GM18868 (cell line): ENCODE measurements around the gene MEA1.
"Not testable (repeated sequence)": the region's sequence is repeated elsewhere in the genome, so short reads cannot be mapped to it uniquely, and the experiment has no call there.

Experiments used
- ATAC-seq: cut with Tn5 transposase; IDR thresholded peaks from one replicate; pipeline ENCODE4 v1.9.1; 2021; ENCODE audit warnings: mild to moderate bottlenecking, moderate library complexity; ENCODE audit not compliant: unreplicated experiment

The MEA1 gene

DNA sequence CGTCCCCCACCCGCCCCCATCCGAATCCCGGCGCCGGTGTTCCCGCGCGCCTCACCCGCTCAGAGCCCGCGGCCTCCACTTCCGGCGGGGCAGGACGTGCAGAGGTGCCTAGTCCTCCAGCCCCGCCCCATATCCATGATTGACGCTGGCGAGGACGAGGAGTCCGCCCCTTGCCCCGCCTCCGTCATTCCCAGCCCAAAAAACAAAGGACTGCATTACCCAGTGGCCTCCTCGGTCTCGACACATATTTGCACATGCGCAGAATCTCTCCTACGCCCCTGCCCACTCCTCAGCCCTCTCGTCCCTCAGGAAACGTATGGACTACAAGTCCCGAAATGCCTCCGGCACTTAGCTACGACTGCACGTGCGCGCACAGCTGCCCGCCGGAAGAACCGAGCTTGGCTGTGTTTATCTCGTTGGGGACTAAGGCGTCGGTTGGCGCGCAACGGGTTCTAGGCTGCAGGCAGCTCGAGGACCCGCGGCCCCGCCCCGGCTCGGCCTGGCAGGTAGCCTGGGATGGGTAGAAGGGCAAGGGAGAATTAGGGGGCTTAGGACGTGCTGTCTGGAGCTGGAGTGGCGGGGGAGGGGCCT is at the start of gene MEA1, which contains the start of gene KLHDC3:
Gene MEA1 (minus strand): TSS at position 104 of the 591 bp plus-strand sequence. CDS start 133 bp downstream, outside the sequence.
Gene KLHDC3 (plus strand): TSS at position 407 of the 591 bp plus-strand sequence. CDS start 2,944 bp downstream, outside the sequence.
- peak; percentile 91 for ATAC-seq

DNA sequence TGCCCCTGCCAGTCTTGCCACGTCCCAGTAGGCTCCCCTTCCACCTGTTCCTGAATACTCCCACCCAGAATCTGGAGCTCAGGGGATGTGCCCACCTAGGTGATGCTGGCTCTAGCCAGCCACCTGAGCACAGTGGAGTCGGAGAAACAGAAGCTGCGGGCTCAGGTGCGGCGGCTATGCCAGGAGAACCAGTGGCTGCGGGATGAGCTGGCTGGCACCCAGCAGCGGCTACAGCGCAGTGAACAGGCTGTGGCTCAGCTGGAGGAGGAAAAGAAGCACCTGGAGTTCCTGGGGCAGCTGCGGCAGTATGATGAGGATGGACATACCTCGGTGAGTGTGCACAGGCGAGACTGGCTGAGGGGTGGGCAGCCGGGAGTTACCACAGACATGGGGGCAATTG is 49.1 kb upstream of the MEA1 start:
- no peak for ATAC-seq

DNA sequence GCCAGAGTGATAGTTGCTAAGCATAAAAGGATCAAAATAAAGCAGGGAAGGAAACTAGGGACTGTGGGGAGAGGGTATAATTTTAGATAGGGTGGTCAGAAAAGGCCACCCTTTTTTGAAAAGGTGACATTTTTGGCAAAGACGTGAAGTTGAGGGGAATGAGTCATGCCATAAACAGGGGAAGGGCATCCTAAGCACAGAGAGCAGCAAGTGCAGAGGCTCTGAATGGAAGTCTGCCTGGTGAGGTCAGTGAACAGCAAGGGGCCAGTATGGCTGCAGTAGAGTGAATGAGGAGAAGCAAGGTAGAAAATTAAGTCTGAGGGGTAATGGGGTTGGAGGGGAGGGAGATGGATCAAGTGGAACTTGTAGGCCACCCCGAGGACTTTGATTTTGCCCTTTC is 48.1 kb upstream of the MEA1 start:
- no peak for ATAC-seq

DNA sequence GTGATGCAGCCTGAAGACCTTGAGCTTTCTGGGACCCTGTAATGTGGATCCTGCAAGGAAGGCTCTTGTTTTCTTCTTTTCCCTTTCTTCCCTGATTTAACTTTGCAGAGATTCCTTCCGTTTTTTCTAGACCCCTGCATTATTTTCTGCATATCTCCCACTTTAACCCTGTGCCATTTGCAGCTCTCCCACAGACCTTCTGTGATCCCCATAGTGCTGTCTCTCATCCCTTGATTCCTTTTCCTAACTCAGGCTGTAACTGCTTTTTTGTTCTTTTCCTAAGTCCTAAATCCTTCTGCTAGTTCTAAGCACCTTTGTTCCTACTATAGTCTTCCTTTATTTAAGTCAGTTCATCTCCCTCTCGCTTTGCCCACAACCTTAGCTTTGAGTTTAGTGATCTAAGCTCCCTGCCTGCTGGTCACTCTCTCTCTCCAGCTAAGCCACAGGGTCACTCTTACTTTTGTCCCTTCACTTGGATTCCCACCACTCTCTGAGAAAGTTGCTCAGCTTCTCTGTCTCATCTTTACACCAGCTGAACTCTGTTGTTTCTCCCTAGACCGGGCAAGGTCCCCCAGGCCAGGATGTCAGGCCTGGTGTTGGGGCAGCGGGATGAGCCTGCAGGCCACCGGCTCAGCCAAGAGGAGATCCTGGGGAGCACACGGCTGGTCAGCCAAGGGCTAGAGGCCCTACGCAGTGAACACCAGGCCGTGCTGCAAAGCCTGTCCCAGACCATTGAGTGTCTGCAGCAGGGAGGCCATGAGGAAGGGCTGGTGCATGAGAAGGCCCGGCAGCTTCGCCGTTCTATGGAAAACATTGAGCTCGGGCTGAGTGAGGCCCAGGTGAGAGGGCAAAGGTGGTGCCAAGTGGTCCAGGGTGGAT is 47.2 kb upstream of the MEA1 start:
- no peak for ATAC-seq

DNA sequence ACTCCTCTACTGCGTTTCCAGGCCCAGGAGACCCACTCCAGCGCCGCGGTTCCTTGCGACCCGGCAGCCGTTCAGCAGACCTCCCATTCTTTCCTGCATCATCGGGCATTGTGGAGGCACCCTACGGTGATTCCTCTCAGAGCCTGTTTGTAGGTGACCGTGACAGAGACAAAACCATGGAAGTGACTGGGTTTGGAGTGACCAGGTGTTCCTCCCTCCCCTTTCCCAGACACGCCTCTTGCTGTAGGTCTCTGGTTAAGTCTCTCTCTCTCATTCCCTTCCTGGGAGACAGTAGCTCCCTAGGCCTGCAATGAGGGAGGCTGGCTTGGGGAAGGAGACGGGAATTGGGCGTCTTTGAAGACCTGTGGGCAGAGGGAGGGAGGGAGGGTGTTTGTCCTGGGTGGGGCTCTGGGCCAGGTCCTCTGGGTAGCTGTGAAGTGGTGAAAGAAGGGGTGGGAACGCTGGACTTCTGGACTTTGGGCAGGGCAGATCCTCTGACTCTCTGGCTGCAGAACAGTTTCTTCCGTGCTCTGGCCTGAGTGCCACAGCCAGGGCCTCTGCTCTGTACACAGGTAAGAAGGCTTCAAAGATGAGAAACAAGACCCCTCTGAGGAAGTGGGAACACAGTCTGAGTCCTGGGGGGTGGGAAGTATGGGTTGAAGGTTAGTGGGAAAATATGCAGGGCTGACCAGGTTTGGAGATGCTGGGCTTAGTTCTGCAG is 46.4 kb upstream of the MEA1 start:
- ATAC-seq = no peak

DNA sequence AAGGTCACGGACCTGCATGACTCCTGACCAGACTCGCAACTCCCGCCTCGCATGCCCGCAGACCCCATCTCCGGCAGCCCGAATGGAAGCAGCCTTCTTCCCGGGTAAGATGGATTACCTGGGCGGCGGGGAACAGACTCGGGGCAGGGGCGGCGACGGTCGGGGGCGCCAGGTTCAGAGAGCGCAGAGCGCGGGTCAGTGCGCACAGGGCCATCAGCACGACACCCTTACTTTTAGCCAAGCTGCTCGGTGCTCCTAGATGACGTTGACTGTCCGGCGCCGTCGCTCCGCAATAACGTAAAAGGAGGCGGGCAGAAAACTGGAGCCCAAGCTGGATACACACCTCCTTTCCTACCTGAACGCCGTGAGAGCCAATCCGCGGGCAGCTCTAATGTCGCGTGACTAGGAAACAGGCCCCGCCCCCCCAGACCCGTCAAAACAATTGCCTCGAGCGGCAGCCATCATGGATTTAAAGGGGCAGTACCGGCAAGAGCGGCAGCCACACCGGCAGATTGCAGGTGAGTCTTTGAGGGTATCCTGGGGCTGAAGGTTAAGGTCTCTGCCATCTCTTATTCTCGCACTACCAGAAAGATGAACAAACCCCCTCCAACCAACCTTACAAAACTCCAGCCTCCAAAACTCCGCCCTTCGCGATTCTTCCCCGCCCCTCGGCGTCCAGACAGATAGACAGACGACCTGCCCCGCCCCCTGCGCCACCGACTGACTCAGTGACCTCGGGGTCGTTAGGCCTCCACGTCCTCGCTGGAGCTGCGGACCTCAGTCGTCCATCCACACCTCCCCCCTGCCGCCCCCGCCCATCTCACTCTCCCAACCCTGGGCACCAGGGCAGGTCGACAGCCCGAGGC is 45.7 kb upstream of the MEA1 start, which contains the start of the genes KLC4 and MRPL2:
Gene KLC4 (plus strand): TSS at position 464 of the 866 bp plus-strand sequence. CDS start 1,705 bp downstream, outside the sequence.
Gene MRPL2 (minus strand): TSS at position 267 of the 866 bp plus-strand sequence. CDS start 53 bp downstream, at position 214.
- ATAC-seq = peak; percentile 90

DNA sequence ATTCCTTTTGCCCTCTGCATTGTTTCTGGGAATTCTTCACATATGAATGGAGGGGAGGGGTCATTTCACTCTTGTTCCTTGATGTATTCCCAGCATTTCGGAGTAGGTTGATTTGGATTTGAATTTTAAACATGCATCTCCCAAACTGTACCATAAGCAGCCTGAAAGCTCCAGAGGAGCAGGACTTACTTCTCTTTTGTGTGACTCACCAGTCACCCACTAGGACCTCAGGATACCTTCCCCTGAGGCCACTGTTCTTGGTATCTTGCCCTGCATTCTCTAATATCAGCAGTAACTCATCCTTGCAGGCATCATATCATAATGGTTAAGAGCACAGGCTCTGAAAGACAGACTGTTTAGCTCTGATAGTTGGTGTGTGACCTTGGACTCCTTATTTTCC is 44.8 kb upstream of the MEA1 start:
- ATAC-seq = no peak

DNA sequence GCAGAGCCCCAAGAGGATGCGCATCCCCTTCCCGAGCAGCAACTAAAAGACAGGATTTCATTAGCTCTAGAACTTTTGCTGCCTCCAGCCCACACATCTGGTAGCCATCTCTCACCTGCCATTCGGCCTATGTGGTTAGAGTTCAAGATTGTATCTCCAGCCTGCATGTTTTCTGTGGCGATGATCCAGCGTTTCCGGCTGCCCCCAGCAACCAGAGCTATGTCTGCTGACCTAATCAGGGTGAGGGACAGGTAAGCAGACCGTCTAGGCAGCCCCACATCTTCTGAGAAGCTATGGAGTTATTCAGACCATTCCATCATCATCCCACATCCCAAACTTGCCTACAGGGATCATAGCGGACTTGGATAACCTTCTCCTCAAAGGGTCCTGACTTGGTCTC is 42.2 kb upstream of the MEA1 start:
- no peak for ATAC-seq

DNA sequence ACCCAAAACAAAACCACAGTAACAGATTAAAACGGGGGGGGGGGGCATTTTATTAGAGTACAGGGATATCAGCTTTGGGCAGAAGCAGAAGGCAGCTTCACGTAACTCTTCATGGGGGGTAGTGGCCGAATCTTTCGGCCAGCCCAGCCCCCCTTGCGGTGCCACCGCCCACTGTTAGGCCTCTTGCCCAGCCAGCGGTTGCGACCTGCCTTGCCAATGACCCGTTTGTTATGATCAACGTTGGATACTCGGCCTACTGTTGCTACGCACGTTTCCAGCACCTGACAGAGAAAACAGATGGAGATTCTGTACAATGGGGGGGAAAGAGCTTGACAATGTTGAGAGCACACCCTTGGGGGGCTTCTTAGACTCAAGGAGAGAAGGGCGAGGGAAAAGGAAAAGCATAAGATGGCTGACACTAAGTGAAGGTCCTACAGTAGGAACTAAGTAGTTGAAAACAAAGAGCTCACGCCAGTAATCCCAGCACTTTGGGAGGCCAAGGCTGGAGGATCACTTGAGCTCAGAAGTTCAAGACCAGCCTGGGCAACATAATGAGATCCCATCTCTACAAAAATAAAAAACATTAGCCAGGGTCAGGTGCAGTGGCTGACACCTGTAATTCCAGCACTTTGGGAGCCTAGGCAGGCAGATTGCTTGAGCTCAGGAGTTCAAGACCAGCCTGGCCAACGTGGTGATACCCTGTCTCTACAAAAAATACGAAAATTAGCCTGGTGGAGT is 40.6 kb upstream of the MEA1 start:
- ATAC-seq = no peak

DNA sequence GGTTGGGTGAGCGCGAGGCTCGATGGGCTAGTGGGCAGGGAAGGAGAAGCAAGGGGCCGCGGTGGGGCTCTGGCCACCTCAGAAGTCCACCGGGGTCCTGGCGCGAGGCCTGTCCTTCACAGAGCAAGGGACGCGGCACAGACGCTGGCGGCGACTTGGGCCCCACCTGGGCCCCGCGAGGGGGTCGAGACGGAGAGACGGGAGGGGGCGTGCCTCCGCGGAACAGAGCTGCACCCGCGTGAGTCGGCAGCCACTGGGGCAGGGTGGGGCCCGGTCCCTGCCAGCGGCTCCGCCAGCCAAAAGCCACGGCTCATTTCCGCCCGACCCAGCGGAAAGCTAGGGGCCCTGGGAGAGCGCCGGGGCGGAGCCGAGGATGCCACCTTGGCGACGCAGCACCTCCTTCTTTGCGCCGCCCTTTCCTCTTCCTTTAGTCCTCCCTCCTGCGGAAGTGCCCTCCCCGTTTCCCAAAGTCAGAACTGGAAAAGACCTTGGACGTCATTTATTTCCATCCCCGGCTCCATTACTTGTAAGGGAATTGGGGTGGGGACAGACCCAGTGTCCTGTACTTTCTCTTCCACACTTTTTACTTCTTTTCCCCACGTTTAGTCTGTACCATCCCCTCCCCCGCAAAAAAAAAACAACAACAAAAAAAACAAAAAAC is 39.9 kb upstream of the MEA1 start, which contains the start of gene CUL7:
Gene CUL7 (minus strand): TSS at position 307 of the 661 bp plus-strand sequence. CDS start 1,063 bp downstream, outside the sequence.
- peak; percentile 93 for ATAC-seq

DNA sequence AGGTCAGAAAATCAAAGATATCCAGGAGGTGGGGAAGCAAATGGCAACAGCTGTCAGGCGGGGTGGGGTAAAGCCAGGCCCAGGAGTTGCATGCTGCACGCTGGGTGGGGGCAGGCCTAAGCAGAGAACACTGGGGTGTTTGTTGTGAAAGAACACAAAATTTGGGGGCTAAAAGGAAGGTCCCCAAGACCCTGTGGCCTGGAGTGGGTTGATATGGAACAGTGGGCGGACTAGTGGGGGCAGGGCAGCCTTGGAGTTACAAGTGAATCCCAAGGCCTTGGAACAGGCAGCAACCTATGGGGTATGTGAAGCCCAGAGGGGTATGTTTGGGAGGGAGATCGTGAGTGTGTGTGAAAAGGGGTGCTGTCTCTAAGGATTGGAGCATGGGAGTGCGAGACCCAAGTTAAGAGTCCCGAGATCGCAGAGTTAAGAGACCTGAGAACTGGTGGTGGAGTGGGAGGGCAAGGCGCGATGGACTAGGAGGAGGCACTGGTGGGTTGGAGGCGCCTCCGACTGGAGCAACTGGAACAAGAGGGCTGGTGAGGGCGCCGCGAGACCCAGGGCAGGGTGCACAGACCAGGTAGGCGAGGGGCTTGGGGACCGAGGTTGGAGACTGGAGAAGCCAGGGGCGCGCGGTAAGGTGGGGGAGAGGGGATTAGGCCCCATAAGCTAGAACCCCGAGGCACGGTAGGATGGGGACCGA is 39.2 kb upstream of the MEA1 start:
- ATAC-seq = peak; percentile 18

DNA sequence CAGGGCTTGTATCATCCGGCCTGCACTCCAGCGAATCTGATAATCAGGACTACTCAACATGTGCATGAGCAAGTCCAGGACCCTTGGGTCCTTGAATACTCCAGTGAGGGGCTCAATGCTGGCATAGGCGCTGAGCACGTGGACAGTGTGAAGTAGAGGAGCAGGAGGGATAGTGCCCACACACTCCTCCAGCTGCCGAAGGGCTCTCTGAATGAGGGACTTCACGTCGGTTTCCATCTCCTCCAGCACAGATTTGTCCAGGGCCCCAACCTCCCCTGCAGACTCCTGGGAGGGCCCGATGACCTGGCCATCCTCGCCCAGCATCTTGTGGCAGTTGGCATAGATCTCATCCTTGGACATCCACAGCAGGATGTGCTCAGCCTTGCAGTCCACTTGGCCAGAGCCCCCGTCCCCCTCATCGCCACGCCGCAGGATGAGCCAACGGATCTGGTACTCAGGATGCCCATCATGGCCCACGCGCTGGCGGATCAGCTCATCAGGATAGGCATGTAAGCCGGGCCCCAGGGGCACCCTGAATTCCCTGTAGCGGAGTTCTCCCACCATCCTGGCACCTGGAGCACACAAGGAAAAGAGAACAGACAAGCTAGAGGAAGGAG is 38.6 kb upstream of the MEA1 start:
- ATAC-seq = no peak

DNA sequence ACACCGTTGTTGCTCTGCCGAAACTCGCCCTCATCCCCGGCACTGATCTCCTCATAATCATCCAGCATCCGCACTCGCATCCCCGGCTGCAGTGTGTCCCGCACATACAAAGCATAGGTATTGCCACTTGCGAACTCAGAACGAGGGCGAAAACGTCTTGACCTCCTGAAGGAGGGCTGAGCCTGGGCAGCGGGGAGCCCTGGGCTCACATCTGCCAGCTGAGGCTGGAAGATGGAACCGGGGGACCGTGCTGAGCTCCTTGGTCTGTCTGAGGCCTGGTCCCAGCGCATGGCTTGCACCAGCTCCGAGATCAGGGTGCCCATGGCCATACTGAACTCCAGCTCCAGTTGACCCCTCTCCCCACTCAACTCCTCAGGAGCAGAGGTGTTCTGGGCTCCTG is 37.2 kb upstream of the MEA1 start:
- no peak for ATAC-seq

DNA sequence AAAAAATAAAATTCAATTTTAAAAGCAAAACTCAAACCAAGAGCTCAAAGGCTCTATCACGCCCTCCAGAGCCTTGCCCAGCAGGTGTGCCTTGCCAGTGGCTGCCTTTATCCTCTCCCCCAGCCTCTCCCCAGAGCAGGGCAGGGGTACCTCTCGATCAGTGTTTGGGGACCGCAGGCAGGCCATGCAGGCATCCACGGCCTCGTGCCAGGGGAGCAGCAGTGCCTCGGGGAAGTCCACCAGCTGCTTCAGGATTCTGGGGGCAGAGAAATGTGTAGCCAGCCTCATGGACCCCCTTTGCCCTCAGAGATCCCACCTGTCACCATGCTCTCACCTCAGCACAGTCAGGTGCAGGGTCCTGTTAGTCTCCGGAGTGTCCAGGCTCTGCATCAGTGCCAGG is 34.3 kb upstream of the MEA1 start:
- no peak for ATAC-seq

DNA sequence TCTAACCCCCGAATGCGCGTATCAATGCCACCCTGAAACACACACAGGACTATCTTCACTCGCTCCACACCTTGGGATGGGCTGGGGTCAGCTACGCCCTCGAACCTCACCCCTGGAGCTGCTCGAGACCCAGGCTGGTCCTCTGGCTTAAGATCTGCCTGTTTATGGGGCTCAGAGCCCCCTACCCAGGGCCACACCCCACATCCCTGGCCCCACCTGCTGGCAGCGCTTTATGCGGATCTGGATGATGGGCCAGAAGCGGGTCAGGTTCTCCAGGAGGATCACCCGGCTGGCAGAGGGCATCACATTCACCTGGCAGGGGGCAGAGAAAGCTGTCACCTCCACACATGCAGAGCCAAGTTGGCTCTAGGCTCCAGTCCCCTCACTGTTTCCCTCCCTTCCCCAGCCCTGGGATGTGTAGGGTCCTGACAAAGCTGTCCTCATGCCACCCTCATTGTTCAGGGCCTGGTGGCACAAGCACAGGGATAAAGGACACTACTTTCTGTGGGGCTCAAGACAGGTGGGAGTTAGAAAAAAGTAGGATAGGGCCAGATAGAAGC is 31.7 kb upstream of the MEA1 start:
- no peak for ATAC-seq

DNA sequence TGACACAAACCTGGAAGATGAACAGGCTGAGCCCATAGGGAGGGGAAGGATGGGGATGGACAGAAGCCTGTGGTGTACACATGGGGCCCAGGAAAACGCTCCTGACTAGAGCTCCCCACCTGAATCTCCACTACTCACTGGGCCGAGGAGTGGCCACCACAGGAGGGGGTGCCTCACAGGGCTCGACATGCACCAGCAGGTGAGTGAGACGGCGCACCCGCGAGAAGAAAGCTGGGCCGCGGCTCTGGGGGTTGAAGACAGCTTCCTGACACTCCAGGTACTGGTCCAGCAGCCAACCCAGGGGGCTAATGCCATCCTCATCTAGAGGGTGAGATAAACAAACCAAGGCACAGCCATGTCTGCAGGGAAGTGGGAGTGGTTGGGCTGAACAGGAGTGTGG is 29.6 kb upstream of the MEA1 start:
- ATAC-seq = no peak

DNA sequence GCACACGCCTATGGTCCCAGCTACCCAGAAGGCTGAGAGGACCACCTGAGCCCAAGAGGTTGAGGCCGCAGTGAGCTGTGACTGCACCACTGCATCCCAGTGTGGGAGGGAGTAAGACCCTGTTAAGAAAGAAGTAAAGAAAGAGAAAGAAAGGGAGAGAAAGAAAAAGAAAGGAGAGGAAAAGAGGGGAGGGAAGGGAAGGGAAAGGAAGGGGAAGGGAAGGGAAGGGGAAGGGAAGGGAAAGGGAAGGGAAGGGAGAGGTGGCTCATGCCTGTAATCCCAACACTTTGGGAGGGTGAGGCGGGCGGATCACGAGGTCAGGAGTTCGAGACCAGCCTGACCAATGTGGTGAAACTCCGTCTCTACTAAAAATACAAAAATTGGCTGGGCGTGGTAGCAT is 27.7 kb upstream of the MEA1 start:
- not testable (repeated sequence) for ATAC-seq
